ENCODE results near the gene MAPK13. TPM values are rescaled to one million over a fixed set of nuclear protein-coding genes. Genes with fewer than 3 reads are reported as not detected.

The MAPK13 gene
- total RNA-seq, 1 experiment from 2014 or later, result 13.6 TPM

DNA sequence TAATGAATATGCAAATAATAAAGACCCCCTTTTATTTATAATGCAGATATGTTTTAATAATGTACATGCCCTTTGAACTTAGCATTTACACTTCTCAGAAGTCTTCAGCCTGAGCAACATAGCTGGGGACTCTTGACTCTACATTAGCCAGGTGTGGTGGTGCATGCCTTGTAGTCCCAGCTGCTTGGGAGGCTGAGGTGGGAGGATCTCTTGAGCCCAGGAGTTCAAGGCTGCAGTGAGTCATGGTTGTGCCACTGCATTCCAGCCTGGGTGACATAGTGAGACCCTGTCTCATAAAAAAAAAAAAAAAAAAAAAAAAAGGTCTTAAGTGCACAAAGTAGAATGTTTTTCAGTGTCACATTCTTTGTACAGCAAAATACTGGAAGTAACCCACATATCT lies 17.3 kb upstream of the MAPK13 start:
- Mint-ChIP-seq H3K9me3 (no peaks in the 10 kb centered on the region), H3K36me3 (peaks cover 11% of the 10 kb centered on the region; the same call in 1 of the 2 replicates), H3K27me3 (ENCODE audit: low read depth) (no peaks in the 10 kb centered on the region), H3K27ac (no peak overlapping the region), H3K4me1 (peaks cover 21% of the 10 kb centered on the region), H3K4me3 (no peak overlapping the region)
- ChIA-PET POLR2A (no interaction called here), CTCF (interaction anchor here (0.8 kb wide), 1 partner anchor 11 kb away, joined by 3 read pairs; no protein-coding TSS in a partner anchor)
- TF ChIP-seq, protein P1, sequence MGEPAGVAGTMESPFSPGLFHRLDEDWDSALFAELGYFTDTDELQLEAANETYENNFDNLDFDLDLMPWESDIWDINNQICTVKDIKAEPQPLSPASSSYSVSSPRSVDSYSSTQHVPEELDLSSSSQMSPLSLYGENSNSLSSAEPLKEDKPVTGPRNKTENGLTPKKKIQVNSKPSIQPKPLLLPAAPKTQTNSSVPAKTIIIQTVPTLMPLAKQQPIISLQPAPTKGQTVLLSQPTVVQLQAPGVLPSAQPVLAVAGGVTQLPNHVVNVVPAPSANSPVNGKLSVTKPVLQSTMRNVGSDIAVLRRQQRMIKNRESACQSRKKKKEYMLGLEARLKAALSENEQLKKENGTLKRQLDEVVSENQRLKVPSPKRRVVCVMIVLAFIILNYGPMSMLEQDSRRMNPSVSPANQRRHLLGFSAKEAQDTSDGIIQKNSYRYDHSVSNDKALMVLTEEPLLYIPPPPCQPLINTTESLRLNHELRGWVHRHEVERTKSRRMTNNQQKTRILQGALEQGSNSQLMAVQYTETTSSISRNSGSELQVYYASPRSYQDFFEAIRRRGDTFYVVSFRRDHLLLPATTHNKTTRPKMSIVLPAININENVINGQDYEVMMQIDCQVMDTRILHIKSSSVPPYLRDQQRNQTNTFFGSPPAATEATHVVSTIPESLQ (CRISPR knock-in tag; IDR thresholded peaks at IDR 0.05), result no peak
- TF ChIP-seq, protein P2, sequence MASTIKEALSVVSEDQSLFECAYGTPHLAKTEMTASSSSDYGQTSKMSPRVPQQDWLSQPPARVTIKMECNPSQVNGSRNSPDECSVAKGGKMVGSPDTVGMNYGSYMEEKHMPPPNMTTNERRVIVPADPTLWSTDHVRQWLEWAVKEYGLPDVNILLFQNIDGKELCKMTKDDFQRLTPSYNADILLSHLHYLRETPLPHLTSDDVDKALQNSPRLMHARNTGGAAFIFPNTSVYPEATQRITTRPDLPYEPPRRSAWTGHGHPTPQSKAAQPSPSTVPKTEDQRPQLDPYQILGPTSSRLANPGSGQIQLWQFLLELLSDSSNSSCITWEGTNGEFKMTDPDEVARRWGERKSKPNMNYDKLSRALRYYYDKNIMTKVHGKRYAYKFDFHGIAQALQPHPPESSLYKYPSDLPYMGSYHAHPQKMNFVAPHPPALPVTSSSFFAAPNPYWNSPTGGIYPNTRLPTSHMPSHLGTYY (CRISPR knock-in tag; IDR thresholded peaks at IDR 0.05), result no peak
- TF ChIP-seq ZNF232 (CRISPR knock-in tag; IDR thresholded peaks at IDR 0.05) (no peak), KAT7 (CRISPR knock-in tag; IDR thresholded peaks at IDR 0.05; ENCODE audit: borderline replicate concordance) (no peak), CREB1 (CRISPR knock-in tag; IDR thresholded peaks at IDR 0.05) (no peak), ZNF263 (CRISPR knock-in tag; IDR thresholded peaks at IDR 0.05; ENCODE audit: low read depth) (no peak), RORB (CRISPR knock-in tag; IDR thresholded peaks at IDR 0.05) (no peak), SOX15 (CRISPR knock-in tag; IDR thresholded peaks at IDR 0.05) (no peak)
- TF ChIP-seq, protein P3, sequence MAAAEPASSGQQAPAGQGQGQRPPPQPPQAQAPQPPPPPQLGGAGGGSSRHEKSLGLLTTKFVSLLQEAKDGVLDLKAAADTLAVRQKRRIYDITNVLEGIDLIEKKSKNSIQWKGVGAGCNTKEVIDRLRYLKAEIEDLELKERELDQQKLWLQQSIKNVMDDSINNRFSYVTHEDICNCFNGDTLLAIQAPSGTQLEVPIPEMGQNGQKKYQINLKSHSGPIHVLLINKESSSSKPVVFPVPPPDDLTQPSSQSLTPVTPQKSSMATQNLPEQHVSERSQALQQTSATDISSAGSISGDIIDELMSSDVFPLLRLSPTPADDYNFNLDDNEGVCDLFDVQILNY (CRISPR knock-in tag; IDR thresholded peaks at IDR 0.05), result no peak
- ATAC-seq (no peak), DNase-seq (ENCODE audit: low spot score) (no peak)

DNA sequence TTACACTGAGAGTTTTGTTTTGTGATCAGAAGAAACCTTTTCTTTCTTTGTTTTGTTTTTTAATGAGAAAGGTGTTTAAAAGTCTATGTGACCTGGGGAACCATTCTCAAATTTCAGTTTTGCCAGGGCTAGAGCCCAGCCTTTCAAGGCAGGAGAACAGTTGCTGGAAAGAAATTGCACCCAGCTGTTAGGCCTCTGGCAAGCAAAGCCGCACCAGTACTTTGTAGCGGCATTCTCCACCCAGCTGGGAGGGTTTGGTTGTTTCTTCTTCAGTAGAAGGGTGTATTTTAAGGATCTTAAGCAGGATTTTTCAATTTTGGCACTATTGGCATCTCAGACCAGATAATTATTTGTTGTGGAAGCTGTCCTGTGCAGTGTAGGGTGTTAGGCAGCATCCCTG lies 16.6 kb upstream of the MAPK13 start:
- ATAC-seq, result no peak; the same call in 1 of the 2 replicates
- no peaks in the 10 kb centered on the region for H3K27me3 Mint-ChIP-seq (ENCODE audit: low read depth)
- CTCF ChIA-PET, result interaction anchor here (0.8 kb wide), 1 partner anchor 10 kb away, joined by 3 read pairs; no protein-coding TSS in a partner anchor

More for the DNA sequence above, 16.6 kb upstream of the MAPK13 start:
- Mint-ChIP-seq H3K27ac (no peak overlapping the region), H3K4me1 (peaks cover 21% of the 10 kb centered on the region), H3K4me3 (no peak overlapping the region), H3K9me3 (no peaks in the 10 kb centered on the region), H3K36me3 (peaks cover 4% of the 10 kb centered on the region; the same call in 1 of the 2 replicates)
- POLR2A ChIA-PET, result no interaction called here
- no peak for DNase-seq (ENCODE audit: low spot score)
- TF ChIP-seq, protein P4, sequence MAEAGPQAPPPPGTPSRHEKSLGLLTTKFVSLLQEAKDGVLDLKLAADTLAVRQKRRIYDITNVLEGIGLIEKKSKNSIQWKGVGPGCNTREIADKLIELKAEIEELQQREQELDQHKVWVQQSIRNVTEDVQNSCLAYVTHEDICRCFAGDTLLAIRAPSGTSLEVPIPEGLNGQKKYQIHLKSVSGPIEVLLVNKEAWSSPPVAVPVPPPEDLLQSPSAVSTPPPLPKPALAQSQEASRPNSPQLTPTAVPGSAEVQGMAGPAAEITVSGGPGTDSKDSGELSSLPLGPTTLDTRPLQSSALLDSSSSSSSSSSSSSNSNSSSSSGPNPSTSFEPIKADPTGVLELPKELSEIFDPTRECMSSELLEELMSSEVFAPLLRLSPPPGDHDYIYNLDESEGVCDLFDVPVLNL (CRISPR knock-in tag; IDR thresholded peaks at IDR 0.05; ENCODE audit: borderline replicate concordance, low read depth), result no peak
- TF ChIP-seq PRRX2 (CRISPR knock-in tag; IDR thresholded peaks at IDR 0.05) (no peak), IRF2 (CRISPR knock-in tag; IDR thresholded peaks at IDR 0.05; ENCODE audit: borderline replicate concordance, low read depth) (no peak), NR2C2 (CRISPR knock-in tag; IDR thresholded peaks at IDR 0.05) (no peak), ZNF671 (CRISPR knock-in tag; IDR thresholded peaks at IDR 0.05) (no peak), ETV6 (CRISPR knock-in tag; IDR thresholded peaks at IDR 0.05) (no peak)
- TF ChIP-seq, protein P5, sequence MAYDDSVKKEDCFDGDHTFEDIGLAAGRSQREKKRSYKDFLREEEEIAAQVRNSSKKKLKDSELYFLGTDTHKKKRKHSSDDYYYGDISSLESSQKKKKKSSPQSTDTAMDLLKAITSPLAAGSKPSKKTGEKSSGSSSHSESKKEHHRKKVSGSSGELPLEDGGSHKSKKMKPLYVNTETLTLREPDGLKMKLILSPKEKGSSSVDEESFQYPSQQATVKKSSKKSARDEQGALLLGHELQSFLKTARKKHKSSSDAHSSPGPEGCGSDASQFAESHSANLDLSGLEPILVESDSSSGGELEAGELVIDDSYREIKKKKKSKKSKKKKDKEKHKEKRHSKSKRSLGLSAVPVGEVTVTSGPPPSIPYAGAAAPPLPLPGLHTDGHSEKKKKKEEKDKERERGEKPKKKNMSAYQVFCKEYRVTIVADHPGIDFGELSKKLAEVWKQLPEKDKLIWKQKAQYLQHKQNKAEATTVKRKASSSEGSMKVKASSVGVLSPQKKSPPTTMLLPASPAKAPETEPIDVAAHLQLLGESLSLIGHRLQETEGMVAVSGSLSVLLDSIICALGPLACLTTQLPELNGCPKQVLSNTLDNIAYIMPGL (CRISPR knock-in tag; IDR thresholded peaks at IDR 0.05), result no peak
- TF ChIP-seq, protein P6, sequence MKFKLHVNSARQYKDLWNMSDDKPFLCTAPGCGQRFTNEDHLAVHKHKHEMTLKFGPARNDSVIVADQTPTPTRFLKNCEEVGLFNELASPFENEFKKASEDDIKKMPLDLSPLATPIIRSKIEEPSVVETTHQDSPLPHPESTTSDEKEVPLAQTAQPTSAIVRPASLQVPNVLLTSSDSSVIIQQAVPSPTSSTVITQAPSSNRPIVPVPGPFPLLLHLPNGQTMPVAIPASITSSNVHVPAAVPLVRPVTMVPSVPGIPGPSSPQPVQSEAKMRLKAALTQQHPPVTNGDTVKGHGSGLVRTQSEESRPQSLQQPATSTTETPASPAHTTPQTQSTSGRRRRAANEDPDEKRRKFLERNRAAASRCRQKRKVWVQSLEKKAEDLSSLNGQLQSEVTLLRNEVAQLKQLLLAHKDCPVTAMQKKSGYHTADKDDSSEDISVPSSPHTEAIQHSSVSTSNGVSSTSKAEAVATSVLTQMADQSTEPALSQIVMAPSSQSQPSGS (CRISPR knock-in tag; IDR thresholded peaks at IDR 0.05; ENCODE audit: borderline replicate concordance, low read depth), result no peak
- TF ChIP-seq, protein P7, sequence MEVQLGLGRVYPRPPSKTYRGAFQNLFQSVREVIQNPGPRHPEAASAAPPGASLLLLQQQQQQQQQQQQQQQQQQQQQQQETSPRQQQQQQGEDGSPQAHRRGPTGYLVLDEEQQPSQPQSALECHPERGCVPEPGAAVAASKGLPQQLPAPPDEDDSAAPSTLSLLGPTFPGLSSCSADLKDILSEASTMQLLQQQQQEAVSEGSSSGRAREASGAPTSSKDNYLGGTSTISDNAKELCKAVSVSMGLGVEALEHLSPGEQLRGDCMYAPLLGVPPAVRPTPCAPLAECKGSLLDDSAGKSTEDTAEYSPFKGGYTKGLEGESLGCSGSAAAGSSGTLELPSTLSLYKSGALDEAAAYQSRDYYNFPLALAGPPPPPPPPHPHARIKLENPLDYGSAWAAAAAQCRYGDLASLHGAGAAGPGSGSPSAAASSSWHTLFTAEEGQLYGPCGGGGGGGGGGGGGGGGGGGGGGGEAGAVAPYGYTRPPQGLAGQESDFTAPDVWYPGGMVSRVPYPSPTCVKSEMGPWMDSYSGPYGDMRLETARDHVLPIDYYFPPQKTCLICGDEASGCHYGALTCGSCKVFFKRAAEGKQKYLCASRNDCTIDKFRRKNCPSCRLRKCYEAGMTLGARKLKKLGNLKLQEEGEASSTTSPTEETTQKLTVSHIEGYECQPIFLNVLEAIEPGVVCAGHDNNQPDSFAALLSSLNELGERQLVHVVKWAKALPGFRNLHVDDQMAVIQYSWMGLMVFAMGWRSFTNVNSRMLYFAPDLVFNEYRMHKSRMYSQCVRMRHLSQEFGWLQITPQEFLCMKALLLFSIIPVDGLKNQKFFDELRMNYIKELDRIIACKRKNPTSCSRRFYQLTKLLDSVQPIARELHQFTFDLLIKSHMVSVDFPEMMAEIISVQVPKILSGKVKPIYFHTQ (CRISPR knock-in tag; IDR thresholded peaks at IDR 0.05), result no peak
- TF ChIP-seq, protein P8, sequence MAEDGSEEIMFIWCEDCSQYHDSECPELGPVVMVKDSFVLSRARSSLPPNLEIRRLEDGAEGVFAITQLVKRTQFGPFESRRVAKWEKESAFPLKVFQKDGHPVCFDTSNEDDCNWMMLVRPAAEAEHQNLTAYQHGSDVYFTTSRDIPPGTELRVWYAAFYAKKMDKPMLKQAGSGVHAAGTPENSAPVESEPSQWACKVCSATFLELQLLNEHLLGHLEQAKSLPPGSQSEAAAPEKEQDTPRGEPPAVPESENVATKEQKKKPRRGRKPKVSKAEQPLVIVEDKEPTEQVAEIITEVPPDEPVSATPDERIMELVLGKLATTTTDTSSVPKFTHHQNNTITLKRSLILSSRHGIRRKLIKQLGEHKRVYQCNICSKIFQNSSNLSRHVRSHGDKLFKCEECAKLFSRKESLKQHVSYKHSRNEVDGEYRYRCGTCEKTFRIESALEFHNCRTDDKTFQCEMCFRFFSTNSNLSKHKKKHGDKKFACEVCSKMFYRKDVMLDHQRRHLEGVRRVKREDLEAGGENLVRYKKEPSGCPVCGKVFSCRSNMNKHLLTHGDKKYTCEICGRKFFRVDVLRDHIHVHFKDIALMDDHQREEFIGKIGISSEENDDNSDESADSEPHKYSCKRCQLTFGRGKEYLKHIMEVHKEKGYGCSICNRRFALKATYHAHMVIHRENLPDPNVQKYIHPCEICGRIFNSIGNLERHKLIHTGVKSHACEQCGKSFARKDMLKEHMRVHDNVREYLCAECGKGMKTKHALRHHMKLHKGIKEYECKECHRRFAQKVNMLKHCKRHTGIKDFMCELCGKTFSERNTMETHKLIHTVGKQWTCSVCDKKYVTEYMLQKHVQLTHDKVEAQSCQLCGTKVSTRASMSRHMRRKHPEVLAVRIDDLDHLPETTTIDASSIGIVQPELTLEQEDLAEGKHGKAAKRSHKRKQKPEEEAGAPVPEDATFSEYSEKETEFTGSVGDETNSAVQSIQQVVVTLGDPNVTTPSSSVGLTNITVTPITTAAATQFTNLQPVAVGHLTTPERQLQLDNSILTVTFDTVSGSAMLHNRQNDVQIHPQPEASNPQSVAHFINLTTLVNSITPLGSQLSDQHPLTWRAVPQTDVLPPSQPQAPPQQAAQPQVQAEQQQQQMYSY (CRISPR knock-in tag; IDR thresholded peaks at IDR 0.05), result no peak

All from WTC11 (cell line).